Measurements from ENCODE around the gene BBS1. TPM values are rescaled to one million over a fixed set of nuclear protein-coding genes. Genes with fewer than 3 reads are reported as not detected.

The BBS1 gene
- total RNA-seq, 1 experiment from 2014 or later, result 28.4 TPM

DNA sequence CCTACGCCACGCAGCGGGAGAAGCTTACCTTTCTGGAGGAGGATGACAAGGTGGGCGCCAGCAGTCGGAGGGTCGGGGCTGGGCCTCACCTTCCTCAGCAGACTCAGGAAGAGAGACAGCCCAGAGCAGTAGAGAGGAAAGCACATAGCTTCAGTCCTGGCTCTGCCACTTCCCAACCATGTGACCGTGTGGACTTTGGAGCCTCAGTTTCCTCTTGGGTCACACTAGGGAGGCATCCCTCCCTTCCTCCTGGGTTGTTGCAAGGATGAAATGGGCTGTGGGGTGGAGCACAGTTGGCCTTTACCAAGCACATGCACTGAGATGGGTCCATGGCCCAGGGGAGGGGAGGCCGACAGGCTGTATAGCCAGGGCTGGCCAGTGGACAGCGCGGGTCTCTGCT, 17.3 kb upstream of the BBS1 start:
- Histone ChIP-seq H3K79me2 (ENCODE audit: low read length) (no peaks in the 10 kb centered on the region), H3F3A (ENCODE audit: low read length, unreplicated experiment) (no peaks in the 10 kb centered on the region), H3K9me3 (ENCODE audit: low read length) (no peaks in the 10 kb centered on the region), H3K4me1 (ENCODE audit: insufficient read depth, low read length) (no peaks in the 10 kb centered on the region), H3K36me3 (ENCODE audit: low read depth, low read length) (peaks cover 40% of the 10 kb centered on the region), H4K20me1 (ENCODE audit: low read length) (no peaks in the 10 kb centered on the region), H3K9ac (ENCODE audit: low read length) (no peak overlapping the region), H3K27me3 (ENCODE audit: low read length) (no peaks in the 10 kb centered on the region), H3K27ac (ENCODE audit: low read length) (no peak overlapping the region), H3K4me3 (ENCODE audit: low read length) (no peak overlapping the region), H3K9me2 (replicated peaks; ENCODE audit: low read length) (no peaks in the 10 kb centered on the region), H3K4me2 (ENCODE audit: low read length) (no peak overlapping the region), H2AFZ (ENCODE audit: low read length) (no peak overlapping the region)
- TF ChIP-seq EZH2phosphoT487 (IDR thresholded peaks at IDR 0.05; ENCODE audit: borderline replicate concordance, low read length) (no peak), EZH2 (IDR thresholded peaks at IDR 0.05; ENCODE audit: low read length, unreplicated experiment) (no peak)
- TF ChIP-seq, protein P1, sequence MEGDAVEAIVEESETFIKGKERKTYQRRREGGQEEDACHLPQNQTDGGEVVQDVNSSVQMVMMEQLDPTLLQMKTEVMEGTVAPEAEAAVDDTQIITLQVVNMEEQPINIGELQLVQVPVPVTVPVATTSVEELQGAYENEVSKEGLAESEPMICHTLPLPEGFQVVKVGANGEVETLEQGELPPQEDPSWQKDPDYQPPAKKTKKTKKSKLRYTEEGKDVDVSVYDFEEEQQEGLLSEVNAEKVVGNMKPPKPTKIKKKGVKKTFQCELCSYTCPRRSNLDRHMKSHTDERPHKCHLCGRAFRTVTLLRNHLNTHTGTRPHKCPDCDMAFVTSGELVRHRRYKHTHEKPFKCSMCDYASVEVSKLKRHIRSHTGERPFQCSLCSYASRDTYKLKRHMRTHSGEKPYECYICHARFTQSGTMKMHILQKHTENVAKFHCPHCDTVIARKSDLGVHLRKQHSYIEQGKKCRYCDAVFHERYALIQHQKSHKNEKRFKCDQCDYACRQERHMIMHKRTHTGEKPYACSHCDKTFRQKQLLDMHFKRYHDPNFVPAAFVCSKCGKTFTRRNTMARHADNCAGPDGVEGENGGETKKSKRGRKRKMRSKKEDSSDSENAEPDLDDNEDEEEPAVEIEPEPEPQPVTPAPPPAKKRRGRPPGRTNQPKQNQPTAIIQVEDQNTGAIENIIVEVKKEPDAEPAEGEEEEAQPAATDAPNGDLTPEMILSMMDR (conservative IDR thresholded peaks at IDR 0.05; ENCODE audit: low read depth, low read length), result no peak
- POLR2A ChIA-PET (ENCODE audit: unreplicated experiment), result no interaction called here
- CTCF ChIA-PET, result interaction anchor here (0.5 kb wide), 1 partner anchor 107 kb away, joined by 4 read pairs; no protein-coding TSS in a partner anchor
- ATAC-seq (no peak), DNase-seq (no peak)
- no TSS peak for BruUV-seq (replicated peaks)
- intact Hi-C loops (cut with micrococcal nuclease), result no loop called here

DNA sequence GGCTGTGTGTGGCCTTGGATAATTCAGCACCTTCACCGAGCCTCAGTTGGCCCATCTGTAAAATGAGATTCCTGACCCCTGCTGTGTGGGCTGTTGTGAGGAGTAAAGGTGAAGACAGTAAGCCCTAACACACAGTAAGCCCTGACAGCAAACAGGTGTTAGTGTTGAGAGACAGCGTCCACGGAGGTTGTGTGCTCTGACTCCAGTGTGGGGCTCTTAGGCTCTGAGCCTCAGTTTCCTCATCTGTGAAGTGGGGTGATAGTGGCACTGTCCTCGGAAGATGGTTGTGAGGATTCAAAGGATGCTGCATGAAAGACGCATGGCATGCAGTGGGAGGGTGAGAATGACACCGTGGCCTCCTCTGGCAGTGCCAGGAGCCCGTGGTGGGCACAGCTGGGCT, 16.0 kb upstream of the BBS1 start:
- no peak overlapping the region for H3K4me2 ChIP-seq (ENCODE audit: low read length)
- H3K4me1 ChIP-seq (ENCODE audit: insufficient read depth, low read length), result no peaks in the 10 kb centered on the region
- no peaks in the 10 kb centered on the region for H3F3A ChIP-seq (ENCODE audit: low read length, unreplicated experiment)
- DNase-seq (no peak), ATAC-seq (no peak)
- no peak overlapping the region for H3K9ac ChIP-seq (ENCODE audit: low read length)
- no peaks in the 10 kb centered on the region for H4K20me1 ChIP-seq (ENCODE audit: low read length)
- peaks cover 40% of the 10 kb centered on the region for H3K36me3 ChIP-seq (ENCODE audit: low read depth, low read length)
- no peaks in the 10 kb centered on the region for H3K9me2 ChIP-seq (replicated peaks; ENCODE audit: low read length)
- no peak overlapping the region for H3K4me3 ChIP-seq (ENCODE audit: low read length)
- CTCF ChIA-PET, result no interaction called here
- TF ChIP-seq EZH2phosphoT487 (IDR thresholded peaks at IDR 0.05; ENCODE audit: borderline replicate concordance, low read length) (no peak), EZH2 (IDR thresholded peaks at IDR 0.05; ENCODE audit: low read length, unreplicated experiment) (no peak)
- TF ChIP-seq, protein P1 (conservative IDR thresholded peaks at IDR 0.05; ENCODE audit: low read depth, low read length), result no peak
- no peaks in the 10 kb centered on the region for H3K79me2 ChIP-seq (ENCODE audit: low read length)
- no peak overlapping the region for H3K27ac ChIP-seq (ENCODE audit: low read length)
- BruUV-seq (replicated peaks), result no TSS peak
- no peak overlapping the region for H2AFZ ChIP-seq (ENCODE audit: low read length)
- POLR2A ChIA-PET (ENCODE audit: unreplicated experiment), result no interaction called here
- intact Hi-C loops (cut with micrococcal nuclease), result no loop called here
- no peaks in the 10 kb centered on the region for H3K9me3 ChIP-seq (ENCODE audit: low read length)
- no peaks in the 10 kb centered on the region for H3K27me3 ChIP-seq (ENCODE audit: low read length)

DNA sequence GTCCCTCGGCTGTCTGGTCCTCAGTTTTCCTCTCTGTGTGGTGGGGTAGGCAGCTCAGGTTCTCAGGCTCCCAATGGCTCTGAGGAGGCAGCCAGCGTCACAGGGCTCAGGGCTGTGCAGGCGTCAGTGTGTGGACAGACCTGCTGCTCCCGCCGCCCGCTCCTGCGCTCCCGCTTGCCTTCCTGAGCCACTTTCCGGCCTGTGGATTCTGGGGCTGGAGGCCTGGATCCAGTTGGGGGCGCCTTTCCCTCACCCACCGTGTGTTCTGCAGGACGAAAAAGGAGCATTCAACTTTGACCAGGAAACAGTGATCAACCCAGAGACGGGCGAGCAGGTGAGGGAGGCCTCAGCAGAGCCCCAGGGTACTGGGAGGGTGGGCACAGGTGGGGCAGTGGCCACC, 15.5 kb upstream of the BBS1 start:
- no peak for TF ChIP-seq EZH2 (IDR thresholded peaks at IDR 0.05; ENCODE audit: low read length, unreplicated experiment)
- TF ChIP-seq EZH2phosphoT487 (IDR thresholded peaks at IDR 0.05; ENCODE audit: borderline replicate concordance, low read length), result no peak
- TF ChIP-seq, protein P1 (conservative IDR thresholded peaks at IDR 0.05; ENCODE audit: low read depth, low read length), result no peak
- no peaks in the 10 kb centered on the region for H3K9me3 ChIP-seq (ENCODE audit: low read length)
- CTCF ChIA-PET, result no interaction called here
- BruUV-seq (replicated peaks), result no TSS peak
- no peak overlapping the region for H3K27ac ChIP-seq (ENCODE audit: low read length)
- no peak for ATAC-seq
- DNase-seq, result no peak
- no peaks in the 10 kb centered on the region for H3K79me2 ChIP-seq (ENCODE audit: low read length)
- H3K9ac ChIP-seq (ENCODE audit: low read length), result no peak overlapping the region
- H2AFZ ChIP-seq (ENCODE audit: low read length), result no peak overlapping the region
- H3K27me3 ChIP-seq (ENCODE audit: low read length), result no peaks in the 10 kb centered on the region
- no peaks in the 10 kb centered on the region for H3K4me1 ChIP-seq (ENCODE audit: insufficient read depth, low read length)
- intact Hi-C loops (cut with micrococcal nuclease), result no loop called here
- H4K20me1 ChIP-seq (ENCODE audit: low read length), result no peaks in the 10 kb centered on the region
- H3K4me3 ChIP-seq (ENCODE audit: low read length), result no peak overlapping the region
- POLR2A ChIA-PET (ENCODE audit: unreplicated experiment), result no interaction called here
- peaks cover 40% of the 10 kb centered on the region for H3K36me3 ChIP-seq (ENCODE audit: low read depth, low read length)
- no peaks in the 10 kb centered on the region for H3K9me2 ChIP-seq (replicated peaks; ENCODE audit: low read length)
- no peak overlapping the region for H3K4me2 ChIP-seq (ENCODE audit: low read length)
- no peaks in the 10 kb centered on the region for H3F3A ChIP-seq (ENCODE audit: low read length, unreplicated experiment)

Measured in PC-3 (cell line).